HUES64 (cell line): ENCODE data around the gene BTBD9.

Experiments used
- H3K27ac ChIP-seq: 2 replicates; pipeline ENCODE4 v1.7.0; 2013; ENCODE audit warnings: low read depth, low read length, inconsistent platforms
- H3K27me3 ChIP-seq: 2 replicates; pipeline ENCODE4 v1.6.1; 2013; ENCODE audit warnings: mild to moderate bottlenecking, low read length; ENCODE audit not compliant: insufficient read depth
- H3K36me3 ChIP-seq: 2 replicates; pipeline ENCODE4 v1.6.1; 2013; ENCODE audit warnings: mild to moderate bottlenecking, low read length; ENCODE audit not compliant: insufficient read depth
- H3K4me1 ChIP-seq: 2 replicates; pipeline ENCODE4 v1.6.1; 2013; ENCODE audit warnings: mild to moderate bottlenecking, low read length, moderate library complexity; ENCODE audit not compliant: insufficient read depth
- H3K4me3 ChIP-seq: 2 replicates; pipeline ENCODE4 v1.5.1; 2013; ENCODE audit warnings: mild to moderate bottlenecking, low read length, moderate library complexity
- H3K9ac ChIP-seq: 2 replicates; pipeline ENCODE4 v1.6.1; 2013; ENCODE audit warnings: mild to moderate bottlenecking, low read depth, low read length
- H3K9me3 ChIP-seq: 2 replicates; pipeline ENCODE4 v1.6.1; 2013; ENCODE audit warnings: low read depth, low read length; ENCODE audit not compliant: insufficient read depth
- WGBS: fragments of 150-250, 120-280 bp; methylation state at CpG from one replicate; pipeline ENCODE4 v1.1.7; 2013; ENCODE audit warnings: missing lambda C conversion rate; 5-methylcytosine and 5-hydroxymethylcytosine counted together

The BTBD9 gene

DNA sequence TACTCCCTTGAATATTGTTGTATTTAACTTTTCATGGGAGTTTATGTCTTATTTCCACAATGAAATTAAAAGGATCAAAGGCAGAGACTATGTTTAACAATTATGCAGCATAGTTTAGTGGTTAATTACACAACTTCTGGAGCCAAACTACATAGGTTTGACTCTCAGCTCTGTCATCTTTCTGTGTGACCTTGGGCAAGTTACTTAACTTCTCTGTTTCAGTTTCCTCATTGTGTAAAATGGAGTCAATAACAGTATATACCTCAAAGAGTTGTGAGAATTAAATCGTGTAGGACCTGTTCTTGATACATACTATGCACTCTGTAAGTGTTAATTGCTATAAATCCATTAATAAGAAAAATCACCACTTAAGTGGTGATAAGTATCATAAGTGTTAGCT lies 48.3 kb downstream of the BTBD9 start:
- Histone ChIP-seq H3K4me1 (no peaks in the 10 kb centered on the region), H3K27me3 (no peaks in the 10 kb centered on the region), H3K27ac (no peak overlapping the region), H3K9me3 (no peaks in the 10 kb centered on the region), H3K36me3 (no peaks in the 10 kb centered on the region; the same call in 1 of the 2 replicates), H3K9ac (no peak overlapping the region), H3K4me3 (no peak overlapping the region)
- WGBS, result no CpG with 5 or more reads among the region's 1 CpG

GRCh38 chr6:38589367-38589720 lies 50.4 kb downstream of the BTBD9 start:
- no peak overlapping the region for H3K27ac ChIP-seq
- H3K9me3 ChIP-seq, result no peaks in the 10 kb centered on the region
- no peaks in the 10 kb centered on the region for H3K27me3 ChIP-seq
- H3K4me3 ChIP-seq, result no peak overlapping the region
- WGBS, result 95% methylated on average over 1 of the region's 1 CpG
- H3K36me3 ChIP-seq, result no peaks in the 10 kb centered on the region; the same call in 1 of the 2 replicates
- no peaks in the 10 kb centered on the region for H3K4me1 ChIP-seq
- H3K9ac ChIP-seq, result no peak overlapping the region

DNA sequence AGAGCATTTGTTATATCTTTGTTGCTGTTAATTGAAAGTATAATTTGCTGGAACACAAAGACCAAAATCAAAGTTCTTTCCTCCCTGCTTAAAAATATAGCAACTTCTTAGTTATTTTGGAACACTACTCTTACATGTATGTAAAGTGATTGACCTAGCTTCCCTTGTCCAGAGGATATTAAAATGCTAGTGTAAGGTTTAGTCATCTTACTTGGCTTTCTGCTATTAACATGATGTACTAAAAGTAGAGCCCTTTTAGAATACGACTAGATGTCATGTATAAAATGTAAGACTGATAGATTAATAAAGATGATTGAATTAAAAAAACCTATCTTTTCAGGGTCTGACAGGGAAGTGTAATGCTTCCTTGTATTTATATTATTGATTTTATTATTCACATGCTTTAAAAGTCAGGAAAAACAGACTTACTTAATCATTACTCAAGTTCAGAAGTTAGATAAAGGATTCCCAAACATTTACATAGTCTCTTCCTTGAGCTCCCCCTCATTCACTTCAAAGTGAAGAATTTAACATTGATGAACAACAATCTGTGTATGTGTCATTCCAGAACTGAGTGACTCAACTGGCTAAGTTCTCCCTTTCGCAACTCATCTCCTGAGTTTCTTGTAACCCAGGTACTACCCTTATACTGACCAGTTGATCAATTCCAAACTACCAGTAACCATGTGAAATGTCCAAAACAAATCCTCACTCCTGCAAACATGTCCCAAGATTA lies 50.9 kb downstream of the BTBD9 start:
- no peaks in the 10 kb centered on the region for H3K27me3 ChIP-seq
- no peaks in the 10 kb centered on the region for H3K4me1 ChIP-seq
- H3K27ac ChIP-seq, result no peak overlapping the region
- H3K9ac ChIP-seq, result no peak overlapping the region
- 87% methylated on average over 2 of the region's 2 CpGs for WGBS
- no peaks in the 10 kb centered on the region for H3K9me3 ChIP-seq
- no peak overlapping the region for H3K4me3 ChIP-seq
- H3K36me3 ChIP-seq, result no peaks in the 10 kb centered on the region; the same call in 1 of the 2 replicates

- WGBS, result 95% methylated on average over 6 of the region's 6 CpGs
Observed at GRCh38 chr6:38587766-38588362, 51.9 kb downstream of the BTBD9 start.

DNA sequence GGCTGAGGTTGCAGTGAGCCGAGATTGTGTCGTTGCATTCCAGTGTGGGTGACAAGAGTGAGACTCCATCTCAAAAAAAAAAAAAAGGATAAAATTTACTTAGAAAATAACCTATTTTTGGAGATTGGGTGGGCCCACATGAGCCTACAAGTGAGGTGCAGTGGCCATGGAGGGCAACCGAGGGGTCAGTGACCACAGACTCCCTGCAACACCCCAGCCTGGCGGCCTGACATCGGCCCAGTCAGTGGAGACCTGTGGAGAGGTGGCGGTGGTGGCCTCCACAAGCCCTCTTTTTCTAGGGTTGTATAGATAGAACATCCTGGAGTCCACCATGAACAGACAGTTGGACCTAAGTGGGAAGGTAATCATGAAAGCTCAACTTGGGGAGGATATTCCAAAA lies 52.7 kb downstream of the BTBD9 start:
- Histone ChIP-seq H3K36me3 (no peaks in the 10 kb centered on the region), H3K4me1 (no peaks in the 10 kb centered on the region), H3K9ac (no peak overlapping the region), H3K4me3 (no peak overlapping the region), H3K9me3 (no peaks in the 10 kb centered on the region), H3K27ac (no peak overlapping the region), H3K27me3 (no peaks in the 10 kb centered on the region)
- WGBS, result 96% methylated on average over 6 of the region's 6 CpGs

More at GRCh38 chr6:38587766-38588362, 51.9 kb downstream of the BTBD9 start:
- H3K27me3 ChIP-seq, result no peaks in the 10 kb centered on the region
- H3K9ac ChIP-seq, result no peak overlapping the region
- H3K27ac ChIP-seq, result no peak overlapping the region
- H3K4me1 ChIP-seq, result no peaks in the 10 kb centered on the region
- no peak overlapping the region for H3K4me3 ChIP-seq
- no peaks in the 10 kb centered on the region; the same call in 1 of the 2 replicates for H3K36me3 ChIP-seq
- no peaks in the 10 kb centered on the region for H3K9me3 ChIP-seq

DNA sequence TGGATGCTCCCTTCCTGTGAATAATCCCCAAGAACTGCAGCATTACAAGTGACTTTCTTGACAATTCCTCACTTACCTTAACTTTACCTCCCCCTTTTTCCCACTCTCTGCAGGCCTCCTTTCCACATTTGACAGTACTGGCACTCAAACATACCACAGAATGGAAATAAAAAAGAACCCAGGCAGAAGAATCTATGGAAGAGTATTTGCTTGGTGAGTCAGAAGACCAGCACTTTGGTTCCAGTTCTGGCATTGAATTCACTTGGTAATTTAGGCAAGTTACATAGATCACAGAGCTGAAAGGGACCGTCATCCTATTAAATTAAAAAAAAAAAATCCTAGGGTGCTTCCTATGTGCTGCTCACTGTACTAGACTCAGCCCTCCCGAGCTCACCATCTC lies 55.0 kb downstream of the BTBD9 start:
- Histone ChIP-seq H3K9me3 (no peaks in the 10 kb centered on the region), H3K9ac (no peak overlapping the region), H3K4me1 (no peaks in the 10 kb centered on the region), H3K27ac (no peak overlapping the region), H3K4me3 (no peak overlapping the region), H3K36me3 (no peaks in the 10 kb centered on the region), H3K27me3 (no peaks in the 10 kb centered on the region)
- WGBS, result 82% methylated on average over 2 of the region's 2 CpGs

GRCh38 chr6:38583523-38583922 lies 56.2 kb downstream of the BTBD9 start:
- no peaks in the 10 kb centered on the region for H3K27me3 ChIP-seq
- no peaks in the 10 kb centered on the region for H3K9me3 ChIP-seq
- H3K4me3 ChIP-seq, result no peak overlapping the region
- H3K9ac ChIP-seq, result no peak overlapping the region
- no peaks in the 10 kb centered on the region for H3K36me3 ChIP-seq
- WGBS, result 87% methylated on average over 1 of the region's 1 CpG
- H3K4me1 ChIP-seq, result no peaks in the 10 kb centered on the region
- H3K27ac ChIP-seq, result no peak overlapping the region

GRCh38 chr6:38580030-38580429 lies 59.7 kb downstream of the BTBD9 start:
- Histone ChIP-seq H3K9ac (no peak overlapping the region), H3K27ac (no peak overlapping the region), H3K36me3 (no peaks in the 10 kb centered on the region), H3K4me3 (no peak overlapping the region), H3K9me3 (no peaks in the 10 kb centered on the region), H3K27me3 (no peaks in the 10 kb centered on the region), H3K4me1 (no peaks in the 10 kb centered on the region)
- WGBS, result 97% methylated on average over 6 of the region's 6 CpGs

DNA sequence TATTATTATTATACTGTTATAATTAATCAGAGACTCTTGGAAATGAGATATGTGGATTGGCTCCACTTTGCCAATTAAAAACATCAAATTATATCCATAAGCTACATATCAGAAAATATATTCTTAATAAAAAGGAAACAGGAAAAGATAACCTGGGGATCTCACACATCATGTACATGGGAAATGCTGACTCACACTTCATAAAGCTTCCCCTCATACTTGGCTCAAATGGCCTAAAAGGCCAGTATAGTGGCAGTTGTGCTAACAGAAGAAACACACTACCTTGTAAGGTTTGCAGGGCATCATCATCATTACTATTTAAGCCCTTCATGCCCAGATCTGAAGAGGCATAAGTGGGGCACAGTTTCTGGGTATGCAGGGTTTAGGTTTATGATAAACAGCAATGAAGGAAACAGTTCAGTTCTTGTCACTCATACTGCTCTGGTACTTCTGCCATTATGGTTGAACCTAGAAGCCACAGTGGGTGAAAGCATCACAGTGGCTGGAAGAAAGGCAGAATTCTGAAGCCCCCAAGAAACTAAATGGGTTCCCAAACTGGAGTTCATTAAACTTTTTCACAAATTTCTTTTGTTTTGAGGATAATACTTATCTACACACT lies 60.6 kb downstream of the BTBD9 start:
- Histone ChIP-seq H3K36me3 (no peaks in the 10 kb centered on the region), H3K4me3 (no peak overlapping the region), H3K9ac (no peak overlapping the region), H3K4me1 (no peaks in the 10 kb centered on the region), H3K9me3 (no peaks in the 10 kb centered on the region), H3K27me3 (no peaks in the 10 kb centered on the region), H3K27ac (no peak overlapping the region)

GRCh38 chr6:38578075-38578474 lies 61.7 kb downstream of the BTBD9 start:
- Histone ChIP-seq H3K27me3 (no peaks in the 10 kb centered on the region), H3K36me3 (no peaks in the 10 kb centered on the region), H3K9me3 (no peaks in the 10 kb centered on the region), H3K4me3 (no peak overlapping the region), H3K9ac (no peak overlapping the region), H3K4me1 (no peaks in the 10 kb centered on the region), H3K27ac (no peak overlapping the region)
- 83% methylated on average over 5 of the region's 6 CpGs for WGBS

DNA sequence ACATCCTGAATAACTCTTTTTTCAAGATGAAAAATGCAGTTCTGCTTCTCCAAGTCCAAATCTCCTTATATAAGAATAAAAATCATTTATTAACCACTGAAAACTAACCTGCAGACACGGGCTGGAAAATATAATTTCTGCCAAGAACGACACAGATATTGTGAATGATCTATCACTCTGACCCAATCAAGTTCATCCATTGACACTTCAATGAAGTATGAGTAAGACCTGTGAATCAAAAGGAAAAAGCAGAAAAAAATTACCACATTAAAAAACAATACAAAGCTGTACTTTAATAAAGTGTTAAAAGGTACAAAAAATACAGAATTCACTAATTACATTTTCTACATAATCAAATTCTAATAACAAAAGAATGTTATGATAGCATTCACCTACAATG lies 62.2 kb downstream of the BTBD9 start:
- H3K27me3 ChIP-seq, result no peaks in the 10 kb centered on the region
- H3K27ac ChIP-seq, result no peak overlapping the region
- H3K9ac ChIP-seq, result no peak overlapping the region
- no peak overlapping the region for H3K4me3 ChIP-seq
- no peaks in the 10 kb centered on the region for H3K36me3 ChIP-seq
- H3K9me3 ChIP-seq, result no peaks in the 10 kb centered on the region
- 89% methylated on average over 2 of the region's 2 CpGs for WGBS
- H3K4me1 ChIP-seq, result no peaks in the 10 kb centered on the region
